K562 (cell line): ENCODE results near the gene LRP1-AS. TPM values are rescaled to one million over a fixed set of nuclear protein-coding genes. Genes with fewer than 3 reads are reported as not detected.

ENCODE experiments used
- CBX5 ChIP-seq: IDR thresholded peaks from 2 replicates; pipeline ENCODE4 v1.6.1; 2014; ENCODE audit warnings: low read depth, borderline replicate concordance
- ELF1 ChIP-seq: fragments of 200-800 bp; sonication (Bioruptor generic); IDR thresholded peaks from 2 replicates; pipeline ENCODE4 v1.6.1; 2016; ENCODE audit warnings: missing genetic modification characterization, missing compliant biosample characterization
- HEY1 ChIP-seq: fragments of 250-450 bp; sonication (Bioruptor Pico); IDR thresholded peaks from 2 replicates; pipeline ENCODE4 v1.5.0; 2020; ENCODE audit warnings: mild to moderate bottlenecking, moderate library complexity, borderline replicate concordance
- ILF3 ChIP-seq: fragments of 450-650 bp; IDR thresholded peaks from 2 replicates; pipeline ENCODE4 v1.6.1; 2018; ENCODE audit warnings: antibody characterized with exemption, mild to moderate bottlenecking, moderate library complexity, borderline replicate concordance
- KAT7 ChIP-seq: sonication (generic); formaldehyde crosslinking; IDR thresholded peaks from 2 replicates; pipeline ENCODE4 v1.8.0; 2022; ENCODE audit warnings: missing genetic modification reagents, mild to moderate bottlenecking, borderline replicate concordance
- KLF13 ChIP-seq: fragments of 450-650 bp; IDR thresholded peaks from 2 replicates; pipeline ENCODE4 v1.6.1; 2016; ENCODE audit warnings: missing genetic modification characterization, low read depth, mild to moderate bottlenecking, missing compliant biosample characterization, moderate library complexity, borderline replicate concordance
- SETDB1 ChIP-seq: IDR thresholded peaks from one replicate; pipeline ENCODE4 v1.6.1; 2012; ENCODE audit warnings: low read length, control low read depth, inconsistent platforms
- SMARCC2 ChIP-seq: fragments of 450-650 bp; IDR thresholded peaks from 2 replicates; pipeline ENCODE4 v1.6.1; 2017; ENCODE audit warnings: antibody characterized with exemption, moderate library complexity, mild to moderate bottlenecking, low read depth
- TEAD4 ChIP-seq, 2 experiments: sonication (generic) in 1 of 2; formaldehyde crosslinking in 1 of 2; IDR thresholded peaks; 2 replicates each; pipeline versions ENCODE4 v1.6.1 to v1.8.0; 2012 to 2022; ENCODE audit warnings: borderline replicate concordance in 1 of 2, inconsistent platforms in 1 of 2, low read length in 1 of 2, mild to moderate bottlenecking in 1 of 2, missing genetic modification reagents in 1 of 2
- USF2 ChIP-seq: sonication (generic); formaldehyde crosslinking; IDR thresholded peaks from 2 replicates; pipeline ENCODE4 v1.5.0; 2020; ENCODE audit warnings: missing genetic modification reagents
- YY1 ChIP-seq, 3 experiments: IDR thresholded peaks; 2 replicates each; pipeline ENCODE4 v1.6.1; 2011; ENCODE audit warnings: low read length in 2 of 3, mild to moderate bottlenecking in 2 of 3, moderate library complexity in 2 of 3, borderline replicate concordance in 1 of 3, control low read depth in 1 of 3, low read depth in 1 of 3; ENCODE audit not compliant: insufficient read depth in 3 of 3, insufficient replicate concordance in 2 of 3, control insufficient read depth in 1 of 3, insufficient read length in 1 of 3; ENCODE audit errors: extremely low read depth in 1 of 3
- ZBTB17 ChIP-seq: fragments of 450-650 bp; formaldehyde crosslinking; IDR thresholded peaks from 2 replicates; pipeline ENCODE4 v1.4.0; 2020; ENCODE audit warnings: mild to moderate bottlenecking
- ZC3H8 ChIP-seq: fragments of 450-650 bp; IDR thresholded peaks from 2 replicates; pipeline ENCODE4 v1.6.1; 2017
- ZNF134 ChIP-seq: fragments of 250-450 bp; sonication (Bioruptor Pico); conservative IDR thresholded peaks from 2 replicates; pipeline ENCODE4 v1.4.0; 2020
- ZNF146 ChIP-seq: IDR thresholded peaks from one replicate; pipeline ENCODE4 v1.6.1; 2018; ENCODE audit warnings: missing compliant biosample characterization; ENCODE audit not compliant: unreplicated experiment
- polyA plus RNA-seq, 8 experiments: library from polyadenylated mRNA; depleted of rRNA in 4 of 8; stranded (reverse) in 5 of 8; unstranded in 3 of 8; fragments of >200 nt; fragmentation: Nextera tagmentation in 2 of 8; fragmentation: Illumina TruSeq in 1 of 8; extraction: Ambion mirVana in 2 of 8; extraction: Trizol in 1 of 8; gene quantifications; 2 replicates each; pipeline versions ENCODE4 v1.2.1 to v1.2.3, GENCODE V29; 2011 to 2014; ENCODE audit warnings: inconsistent platforms in 1 of 8, missing spikeins in 1 of 8
- total RNA-seq, 7 experiments: library from RNA; depleted of rRNA in 6 of 7; stranded (reverse); fragments of >200 nt in 6 of 7; fragmentation: Illumina TruSeq in 2 of 7; extraction: Trizol in 2 of 7; gene quantifications; 2 replicates each; pipeline versions ENCODE4 v1.2.1 to v1.2.3, GENCODE V29; 2011 to 2021; ENCODE audit warnings: low replicate concordance in 1 of 7
- TF ChIP-seq, protein P1 (sequence below): sonication (generic); formaldehyde crosslinking; IDR thresholded peaks from 2 replicates; pipeline ENCODE4 v1.8.1; 2023; ENCODE audit warnings: mild to moderate bottlenecking, missing genetic modification reagents
- TF ChIP-seq, protein P2 (sequence below): fragments of 450-650 bp; IDR thresholded peaks from 2 replicates; pipeline ENCODE4 v1.6.1; 2016; ENCODE audit warnings: low read depth

Gene LRP1-AS
- total and polyA plus RNA-seq, 9 of the 15 experiments (the other 6 are each of a cell fraction or from before 2014, with no cell fraction given), result not detected

DNA sequence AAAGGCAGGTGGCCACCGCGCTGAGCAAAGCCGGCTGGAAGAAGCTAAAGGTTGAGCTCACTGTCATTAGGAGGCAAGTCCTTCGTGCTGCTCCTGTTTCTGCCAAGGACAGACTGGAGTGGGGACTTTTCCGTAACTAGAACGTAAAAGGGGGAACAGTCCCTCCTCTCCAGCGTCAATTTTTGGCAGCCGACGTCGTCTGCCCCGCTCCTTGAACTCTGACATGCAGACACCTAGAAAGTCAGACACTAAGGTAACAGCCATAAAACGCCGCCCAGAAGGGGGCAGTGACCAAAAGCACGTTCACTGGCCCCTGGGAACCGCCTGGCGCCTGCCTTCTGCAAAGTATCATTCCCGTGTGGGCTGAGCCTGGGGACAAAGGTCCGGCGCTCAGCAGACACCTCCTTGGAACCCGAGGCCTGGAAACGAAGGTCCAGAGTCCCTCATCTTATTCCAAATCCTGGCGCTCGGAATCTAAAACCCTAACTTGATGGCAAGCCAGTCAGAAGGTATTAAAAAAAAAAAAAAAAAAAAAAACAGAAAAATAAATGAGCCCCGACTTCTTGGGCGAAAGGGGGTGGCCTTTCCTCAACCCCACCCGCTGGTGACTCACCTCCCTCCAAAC, 20.2 kb downstream of the LRP1-AS start (continued):
- TF ChIP-seq KAT7, result no peak; the same call in 1 of the 2 replicates
- TF ChIP-seq HEY1 (CRISPR knock-in tag), result no peak
- no peak for TF ChIP-seq SETDB1
- no peak for TF ChIP-seq USF2
- TF ChIP-seq SMARCC2, result 0 out of 2 replicates have a peak, but pooled peaks have one; percentile 35
- no peak for TF ChIP-seq TEAD4 (IDR thresholded peaks at IDR 0.05; ENCODE audit: low read length)
- no peak for TF ChIP-seq TEAD4 (CRISPR knock-in tag; IDR thresholded peaks at IDR 0.05; ENCODE audit: borderline replicate concordance)
- TF ChIP-seq KLF13 (tag), result no peak
- no peak for TF ChIP-seq CBX5
- TF ChIP-seq, protein P1, sequence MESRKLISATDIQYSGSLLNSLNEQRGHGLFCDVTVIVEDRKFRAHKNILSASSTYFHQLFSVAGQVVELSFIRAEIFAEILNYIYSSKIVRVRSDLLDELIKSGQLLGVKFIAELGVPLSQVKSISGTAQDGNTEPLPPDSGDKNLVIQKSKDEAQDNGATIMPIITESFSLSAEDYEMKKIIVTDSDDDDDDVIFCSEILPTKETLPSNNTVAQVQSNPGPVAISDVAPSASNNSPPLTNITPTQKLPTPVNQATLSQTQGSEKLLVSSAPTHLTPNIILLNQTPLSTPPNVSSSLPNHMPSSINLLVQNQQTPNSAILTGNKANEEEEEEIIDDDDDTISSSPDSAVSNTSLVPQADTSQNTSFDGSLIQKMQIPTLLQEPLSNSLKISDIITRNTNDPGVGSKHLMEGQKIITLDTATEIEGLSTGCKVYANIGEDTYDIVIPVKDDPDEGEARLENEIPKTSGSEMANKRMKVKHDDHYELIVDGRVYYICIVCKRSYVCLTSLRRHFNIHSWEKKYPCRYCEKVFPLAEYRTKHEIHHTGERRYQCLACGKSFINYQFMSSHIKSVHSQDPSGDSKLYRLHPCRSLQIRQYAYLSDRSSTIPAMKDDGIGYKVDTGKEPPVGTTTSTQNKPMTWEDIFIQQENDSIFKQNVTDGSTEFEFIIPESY (CRISPR knock-in tag), result no peak
- no peak for TF ChIP-seq ZNF134 (CRISPR knock-in tag)
- TF ChIP-seq ZNF146 (CRISPR knock-in tag), result no peak
- no peak for TF ChIP-seq ZBTB17
- TF ChIP-seq ZC3H8, result no peak
- TF ChIP-seq ELF1 (tag), result no peak
- TF ChIP-seq YY1 (IDR thresholded peaks at IDR 0.05; ENCODE audit: borderline replicate concordance in 1 of 3, control insufficient read depth in 1 of 3, extremely low read depth in 1 of 3, insufficient read depth in 3 of 3, insufficient read length in 1 of 3, insufficient replicate concordance in 2 of 3, low read depth in 1 of 3, low read length in 2 of 3), result peak in 2 of 3 experiments; percentile 23 to 36
- TF ChIP-seq, protein P2, sequence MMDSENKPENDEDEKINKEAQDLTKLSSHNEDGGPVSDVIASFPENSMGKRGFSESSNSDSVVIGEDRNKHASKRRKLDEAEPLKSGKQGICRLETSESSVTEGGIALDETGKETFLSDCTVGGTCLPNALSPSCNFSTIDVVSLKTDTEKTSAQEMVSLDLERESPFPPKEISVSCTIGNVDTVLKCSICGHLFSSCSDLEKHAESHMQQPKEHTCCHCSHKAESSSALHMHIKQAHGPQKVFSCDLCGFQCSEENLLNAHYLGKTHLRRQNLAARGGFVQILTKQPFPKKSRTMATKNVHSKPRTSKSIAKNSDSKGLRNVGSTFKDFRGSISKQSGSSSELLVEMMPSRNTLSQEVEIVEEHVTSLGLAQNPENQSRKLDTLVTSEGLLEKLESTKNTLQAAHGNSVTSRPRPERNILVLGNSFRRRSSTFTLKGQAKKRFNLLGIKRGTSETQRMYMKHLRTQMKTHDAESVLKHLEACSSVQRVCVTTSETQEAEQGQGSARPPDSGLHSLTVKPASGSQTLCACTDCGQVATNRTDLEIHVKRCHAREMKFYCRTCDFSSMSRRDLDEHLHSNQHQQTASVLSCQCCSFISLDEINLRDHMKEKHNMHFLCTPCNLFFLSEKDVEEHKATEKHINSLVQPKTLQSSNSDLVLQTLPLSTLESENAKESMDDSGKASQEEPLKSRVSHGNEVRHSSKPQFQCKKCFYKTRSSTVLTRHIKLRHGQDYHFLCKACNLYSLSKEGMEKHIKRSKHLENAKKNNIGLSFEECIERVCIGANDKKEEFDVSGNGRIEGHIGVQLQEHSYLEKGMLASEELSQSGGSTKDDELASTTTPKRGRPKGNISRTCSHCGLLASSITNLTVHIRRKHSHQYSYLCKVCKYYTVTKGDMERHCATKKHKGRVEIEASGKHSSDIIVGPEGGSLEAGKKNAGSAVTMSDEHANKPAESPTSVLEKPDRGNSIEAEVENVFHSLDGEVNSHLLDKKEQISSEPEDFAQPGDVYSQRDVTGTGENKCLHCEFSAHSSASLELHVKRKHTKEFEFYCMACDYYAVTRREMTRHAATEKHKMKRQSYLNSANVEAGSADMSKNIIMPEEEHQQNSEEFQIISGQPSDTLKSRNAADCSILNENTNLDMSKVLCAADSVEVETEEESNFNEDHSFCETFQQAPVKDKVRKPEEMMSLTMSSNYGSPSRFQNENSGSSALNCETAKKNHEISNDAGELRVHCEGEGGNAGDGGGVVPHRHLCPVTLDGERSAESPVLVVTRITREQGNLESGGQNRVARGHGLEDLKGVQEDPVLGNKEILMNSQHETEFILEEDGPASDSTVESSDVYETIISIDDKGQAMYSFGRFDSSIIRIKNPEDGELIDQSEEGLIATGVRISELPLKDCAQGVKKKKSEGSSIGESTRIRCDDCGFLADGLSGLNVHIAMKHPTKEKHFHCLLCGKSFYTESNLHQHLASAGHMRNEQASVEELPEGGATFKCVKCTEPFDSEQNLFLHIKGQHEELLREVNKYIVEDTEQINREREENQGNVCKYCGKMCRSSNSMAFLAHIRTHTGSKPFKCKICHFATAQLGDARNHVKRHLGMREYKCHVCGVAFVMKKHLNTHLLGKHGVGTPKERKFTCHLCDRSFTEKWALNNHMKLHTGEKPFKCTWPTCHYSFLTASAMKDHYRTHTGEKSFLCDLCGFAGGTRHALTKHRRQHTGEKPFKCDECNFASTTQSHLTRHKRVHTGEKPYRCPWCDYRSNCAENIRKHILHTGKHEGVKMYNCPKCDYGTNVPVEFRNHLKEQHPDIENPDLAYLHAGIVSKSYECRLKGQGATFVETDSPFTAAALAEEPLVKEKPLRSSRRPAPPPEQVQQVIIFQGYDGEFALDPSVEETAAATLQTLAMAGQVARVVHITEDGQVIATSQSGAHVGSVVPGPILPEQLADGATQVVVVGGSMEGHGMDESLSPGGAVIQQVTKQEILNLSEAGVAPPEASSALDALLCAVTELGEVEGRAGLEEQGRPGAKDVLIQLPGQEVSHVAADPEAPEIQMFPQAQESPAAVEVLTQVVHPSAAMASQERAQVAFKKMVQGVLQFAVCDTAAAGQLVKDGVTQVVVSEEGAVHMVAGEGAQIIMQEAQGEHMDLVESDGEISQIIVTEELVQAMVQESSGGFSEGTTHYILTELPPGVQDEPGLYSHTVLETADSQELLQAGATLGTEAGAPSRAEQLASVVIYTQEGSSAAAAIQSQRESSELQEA, result no peak
- TF ChIP-seq ILF3, result no peak
